Measurements from ENCODE around the gene NKX1-2.

NKX1-2 gene

DNA sequence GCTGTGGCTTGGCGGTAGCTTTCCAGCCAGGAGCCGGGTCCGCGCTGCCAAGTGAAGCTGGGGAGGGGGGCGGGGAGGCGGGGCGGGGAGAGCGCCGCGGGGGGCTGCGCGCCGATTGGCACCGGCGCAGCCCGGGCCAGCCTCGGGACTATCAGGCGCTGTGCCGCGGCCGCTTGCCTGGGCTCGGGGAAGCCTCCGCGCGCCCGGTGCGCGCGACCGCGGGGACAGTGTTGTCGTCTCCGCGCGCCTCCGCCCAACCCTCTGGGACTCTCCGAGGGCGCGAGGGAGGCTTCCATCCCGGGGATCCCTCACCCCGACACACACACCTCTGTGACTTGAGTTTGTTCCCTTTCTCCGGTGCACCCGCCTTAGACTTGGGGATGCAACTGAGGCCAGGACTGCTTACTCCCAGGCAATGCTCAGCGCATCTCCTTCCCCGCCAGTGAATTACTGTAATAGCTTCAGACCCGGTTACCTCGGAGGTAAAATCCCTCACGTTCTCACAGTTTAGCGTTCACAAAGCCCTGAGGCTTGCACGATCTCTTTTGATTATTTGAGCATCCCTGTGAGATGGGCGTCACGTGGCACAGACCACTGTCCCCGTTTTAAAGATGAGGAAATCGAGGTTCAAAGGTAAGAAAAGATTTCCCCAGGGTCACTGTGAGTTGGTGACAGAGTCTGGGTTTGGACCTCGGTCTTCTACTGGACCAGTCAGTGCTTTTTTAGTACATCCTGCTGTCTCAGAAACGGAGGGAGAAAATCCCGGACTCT, at the start of gene NKX1-2:
TSS of gene NKX1-2 (minus strand) at position 24 of the 771 bp plus-strand sequence. CDS start 92 bp downstream, outside the sequence.
- peak; percentile 91 for DNase-seq (ENCODE audit: low spot score)

GRCh38 chr10:124498056-124498455, 48.2 kb upstream of the NKX1-2 start:
- DNase-seq (ENCODE audit: low spot score): no peak

DNA sequence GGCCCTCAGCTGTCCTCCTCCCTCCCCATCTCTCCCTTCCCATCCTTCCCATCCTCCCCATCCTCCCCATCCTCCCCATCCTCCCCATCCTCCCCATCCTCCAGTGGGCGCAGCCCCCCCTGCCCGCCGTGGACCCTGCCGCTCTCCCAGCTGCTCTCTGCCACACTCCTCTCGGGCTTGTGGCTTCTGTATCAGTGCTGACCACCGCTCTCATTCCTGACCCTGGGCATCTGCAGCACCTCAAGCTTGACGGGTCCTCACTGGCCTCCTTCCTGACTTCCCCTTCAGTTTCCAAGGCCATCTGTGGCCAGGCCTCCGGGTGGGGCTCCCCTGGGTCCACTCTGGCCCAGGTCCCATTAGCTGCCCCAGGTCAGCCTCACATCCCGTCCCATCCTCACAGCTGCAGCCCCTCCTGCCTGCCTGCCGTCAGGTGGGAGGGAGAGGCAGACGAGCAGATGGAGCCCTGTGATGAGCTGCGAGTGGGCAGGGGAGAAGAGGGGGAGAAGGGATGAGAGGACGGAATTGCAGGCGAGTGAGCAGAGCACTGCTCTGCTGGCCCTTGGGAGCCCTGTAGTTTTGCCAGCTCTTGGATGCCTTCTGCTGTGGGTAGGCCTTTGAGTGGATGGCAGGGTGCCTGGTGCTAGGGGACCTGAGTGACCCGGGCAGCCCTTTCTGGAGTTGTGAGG, 47.5 kb upstream of the NKX1-2 start:
- DNase-seq (ENCODE audit: low spot score): no peak

DNA sequence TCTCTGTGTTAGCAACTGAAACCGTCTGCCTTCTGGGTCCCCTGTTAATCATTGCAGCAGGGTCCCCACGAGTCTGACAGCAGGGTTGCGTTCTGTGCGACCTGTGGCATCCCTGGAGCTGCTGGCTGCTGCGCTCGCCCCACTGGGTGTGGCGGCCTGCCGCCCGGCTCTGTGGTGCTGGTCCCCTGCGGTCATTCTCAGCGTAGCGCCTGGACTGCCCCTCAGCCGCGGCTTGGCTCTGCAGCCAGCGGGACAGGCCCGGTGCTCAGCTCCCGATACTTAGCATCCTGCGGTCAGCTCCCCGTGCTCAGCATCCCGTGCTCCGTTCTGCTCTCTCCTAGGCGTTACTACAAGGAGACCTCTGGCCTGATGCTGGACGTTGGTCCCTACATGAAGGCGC, 46.8 kb upstream of the NKX1-2 start:
- no peak for DNase-seq (ENCODE audit: low spot score)

GRCh38 chr10:124496150-124496549, 46.3 kb upstream of the NKX1-2 start:
- DNase-seq (ENCODE audit: low spot score): no peak

- no peak for DNase-seq (ENCODE audit: low spot score)
These were observed 45.9 kb upstream of the NKX1-2 start for GRCh38 chr10:124495725-124496124.

DNA sequence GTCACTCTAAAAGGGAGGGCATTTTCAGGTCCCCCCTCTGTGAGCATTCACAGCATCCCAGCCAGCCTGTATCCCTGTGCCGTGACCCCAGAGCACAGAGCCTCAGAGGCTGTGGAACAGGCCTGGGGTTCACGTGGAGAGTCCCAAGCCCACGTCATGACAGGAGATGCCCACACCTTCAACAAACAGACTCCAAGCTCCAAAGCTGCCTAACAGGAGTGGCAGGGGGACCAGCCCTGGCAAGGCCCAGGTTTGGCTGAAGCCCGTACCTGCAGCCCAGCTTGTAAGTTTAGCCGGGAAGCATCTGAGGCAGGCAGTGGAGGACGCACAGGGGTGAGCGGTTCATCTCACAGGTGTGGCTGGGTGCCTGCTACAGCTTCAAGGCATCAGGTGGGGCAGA, 45.3 kb upstream of the NKX1-2 start:
- DNase-seq (ENCODE audit: low spot score): no peak

DNA sequence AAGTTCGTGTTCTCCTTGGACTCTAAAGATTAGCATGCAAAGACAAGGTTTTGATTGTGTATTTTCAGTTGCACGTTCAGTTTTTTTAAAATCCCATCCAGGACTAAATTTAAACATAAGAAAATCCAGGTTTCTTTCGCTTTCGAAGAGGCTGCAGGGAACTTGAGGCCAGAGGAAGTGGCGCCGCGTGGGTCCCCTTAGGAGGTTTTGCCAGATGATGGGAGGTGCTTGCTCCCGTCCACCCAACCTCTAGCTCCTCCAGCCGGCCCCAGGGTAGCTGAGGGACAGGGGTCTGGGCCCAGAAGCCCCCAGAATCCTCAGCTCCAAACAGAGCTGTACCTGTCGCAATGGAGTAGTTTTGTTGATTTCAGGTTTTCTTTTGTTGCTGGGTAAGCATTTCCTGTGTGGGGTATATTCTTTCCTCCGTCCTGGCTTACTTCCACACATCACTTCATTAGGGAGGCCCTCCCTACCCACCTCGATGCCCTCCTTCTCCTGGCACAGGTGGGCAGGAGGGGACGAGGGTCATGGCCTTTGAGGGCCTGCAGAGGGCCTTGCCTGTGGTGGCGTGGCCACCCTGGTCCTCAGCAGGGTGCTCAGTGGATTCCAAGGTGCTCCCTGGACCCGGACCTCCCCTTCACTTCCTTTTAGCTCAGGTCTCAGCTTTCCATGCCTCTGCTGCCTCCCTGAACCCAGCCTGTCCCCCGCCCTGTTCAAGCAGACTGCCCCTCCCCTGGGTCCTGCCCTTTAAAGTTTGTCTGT, 44.4 kb upstream of the NKX1-2 start:
- DNase-seq (ENCODE audit: low spot score): no peak

DNA sequence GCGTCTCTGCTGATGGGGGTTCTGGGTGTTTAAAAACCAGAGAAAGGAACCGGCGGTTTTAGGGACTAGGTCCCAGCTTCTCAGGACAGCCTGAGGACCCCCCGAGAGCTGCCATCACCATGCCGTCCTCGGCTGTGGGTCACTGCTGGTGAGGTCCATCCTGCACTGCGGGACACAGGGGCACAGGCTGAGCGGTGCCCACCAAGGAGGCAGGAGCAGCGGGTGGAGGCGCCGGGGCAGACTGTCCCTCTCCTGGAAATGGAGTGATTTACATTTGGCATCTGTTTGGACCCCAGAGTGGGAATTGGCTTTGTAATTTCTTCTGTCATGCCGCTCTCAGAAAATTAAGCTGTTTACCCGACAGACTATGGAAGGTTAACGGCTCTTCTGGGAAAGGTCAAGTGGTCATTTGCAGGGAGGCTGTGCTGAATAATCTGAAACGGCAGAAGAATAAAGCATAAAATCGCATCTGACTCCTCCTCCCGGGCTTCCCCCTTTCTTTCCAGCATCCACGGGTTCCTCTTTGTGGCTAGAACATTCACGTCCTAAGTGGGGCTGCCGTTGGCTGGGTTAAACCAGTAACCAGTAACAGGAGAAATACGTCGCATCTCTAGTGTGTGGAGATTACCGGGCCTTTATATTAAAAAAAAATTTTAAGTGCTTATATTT, 43.5 kb upstream of the NKX1-2 start:
- no peak for DNase-seq (ENCODE audit: low spot score)

- DNase-seq (ENCODE audit: low spot score): no peak
These were observed 42.4 kb upstream of the NKX1-2 start for GRCh38 chr10:124492266-124492665.

DNA sequence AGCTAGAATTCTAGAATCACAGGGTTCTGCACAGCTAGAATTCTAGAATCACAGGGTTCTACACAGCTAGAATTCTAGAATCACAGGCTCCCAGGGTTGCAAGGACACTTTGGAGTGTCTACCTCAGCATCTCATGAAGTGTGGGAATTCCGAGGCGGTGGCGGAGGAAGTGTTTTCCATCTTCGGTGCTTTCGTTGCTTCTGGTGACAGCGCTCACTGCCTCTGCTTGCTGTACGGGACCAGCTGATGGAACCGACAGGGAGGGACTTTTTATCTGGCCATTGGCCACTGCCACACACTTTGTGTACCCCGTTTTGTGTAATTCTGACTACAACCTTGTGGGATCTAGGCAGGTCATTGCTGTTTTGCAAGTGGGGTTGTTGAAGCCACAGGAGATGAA, 41.3 kb upstream of the NKX1-2 start:
- no peak for DNase-seq (ENCODE audit: low spot score)

DNA sequence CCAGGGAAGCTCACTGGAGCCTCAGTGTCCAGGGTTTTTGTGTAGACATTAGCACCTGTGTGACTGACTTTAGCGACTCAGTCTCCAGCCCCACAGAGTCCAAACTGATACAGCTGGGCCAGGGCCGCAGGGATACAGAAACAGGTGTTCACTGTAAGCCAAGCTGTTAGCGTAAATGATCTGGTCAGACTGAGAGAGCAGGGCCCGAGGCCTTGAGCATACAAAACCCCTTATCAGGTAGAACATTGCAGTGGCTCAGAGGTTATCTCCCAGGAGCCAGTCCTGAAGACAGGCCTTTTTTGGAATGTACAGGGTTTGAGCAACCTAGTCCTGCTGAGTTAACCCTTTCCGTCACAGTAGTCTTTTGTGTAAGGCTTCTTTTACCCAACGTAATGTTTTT, 36.8 kb upstream of the NKX1-2 start:
- DNase-seq (ENCODE audit: low spot score): no peak

DNA sequence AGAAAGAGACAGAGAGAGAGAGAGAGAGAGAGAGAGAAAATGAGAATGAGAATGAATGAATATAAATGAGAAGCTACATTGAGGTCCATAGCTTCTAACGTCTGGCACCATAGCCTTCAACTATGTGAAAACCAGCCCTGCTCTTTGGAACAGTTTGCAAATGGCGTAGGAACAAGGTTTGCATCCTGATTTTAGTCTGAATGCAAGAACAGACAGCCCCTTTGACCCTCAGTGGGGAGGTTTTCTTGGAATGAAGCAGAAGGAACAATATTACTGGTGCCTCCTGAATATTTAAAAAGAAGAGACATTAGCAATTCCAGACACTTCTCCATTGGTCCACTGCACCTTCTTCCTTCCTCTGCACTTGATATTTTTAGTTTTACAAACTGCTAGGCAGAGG, 34.8 kb upstream of the NKX1-2 start:
- no peak for DNase-seq (ENCODE audit: low spot score)

DNA sequence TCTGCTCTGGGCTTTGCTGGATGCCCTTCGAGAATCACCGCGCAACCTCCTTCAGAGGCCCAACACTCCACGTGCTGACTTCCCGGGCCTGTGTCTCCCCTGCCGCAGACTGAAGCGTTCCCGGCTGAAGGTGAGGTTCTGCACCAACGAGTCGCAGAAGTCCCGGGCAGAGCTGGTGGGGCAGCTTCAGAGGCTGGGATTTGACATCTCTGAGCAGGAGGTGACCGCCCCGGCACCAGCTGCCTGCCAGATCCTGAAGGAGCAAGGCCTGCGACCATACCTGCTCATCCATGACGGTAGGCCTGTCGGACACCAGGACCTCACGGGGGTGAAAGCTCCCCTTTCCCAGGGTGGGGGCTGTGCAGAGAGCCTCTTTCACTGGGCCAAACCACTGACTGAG, 34.2 kb upstream of the NKX1-2 start:
- no peak for DNase-seq (ENCODE audit: low spot score)

DNA sequence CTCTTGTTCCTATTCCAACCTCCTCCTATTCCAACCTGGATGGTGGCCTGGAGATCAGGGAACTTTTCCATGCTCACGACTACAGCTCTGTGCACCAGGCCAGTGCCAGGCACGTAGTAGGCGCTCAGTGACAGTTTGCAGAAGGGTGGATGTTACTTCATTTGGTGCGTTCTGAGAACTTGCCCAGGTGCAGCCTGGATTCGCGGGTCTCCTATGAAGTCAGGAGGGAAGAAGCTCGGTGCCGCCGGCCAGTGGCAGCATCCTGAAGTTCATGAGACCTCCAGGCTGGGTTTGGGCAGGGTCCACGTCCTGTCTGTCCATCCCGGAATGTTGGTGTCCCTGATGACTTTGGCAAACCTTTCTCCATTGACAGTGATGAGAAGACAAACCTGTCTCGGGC, 33.0 kb upstream of the NKX1-2 start:
- no peak for DNase-seq (ENCODE audit: low spot score)

GRCh38 chr10:124482236-124482800, 32.5 kb upstream of the NKX1-2 start:
- no peak for DNase-seq (ENCODE audit: low spot score)

DNA sequence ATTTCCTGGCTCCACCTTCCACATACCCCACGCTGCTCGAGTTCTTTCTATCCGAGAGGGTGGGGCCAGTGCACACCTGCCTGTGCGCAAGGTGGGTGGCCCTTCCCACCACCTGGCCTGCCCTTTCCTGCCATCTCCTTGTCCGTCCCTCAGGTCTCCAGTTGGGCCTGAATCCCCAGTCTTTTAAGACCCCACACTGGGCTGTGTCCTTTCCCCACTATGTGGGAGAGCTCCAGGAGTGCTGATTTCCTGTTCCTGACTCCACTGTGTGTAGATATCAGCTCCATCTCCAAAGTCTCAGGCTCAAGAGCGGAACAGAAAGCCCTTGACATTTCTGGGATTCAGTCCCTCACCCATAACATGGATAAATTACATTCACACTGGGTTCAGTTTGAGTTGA, 31.9 kb upstream of the NKX1-2 start:
- DNase-seq (ENCODE audit: low spot score): no peak

GRCh38 chr10:124480860-124481259, 31.0 kb upstream of the NKX1-2 start:
- no peak for DNase-seq (ENCODE audit: low spot score)

DNA sequence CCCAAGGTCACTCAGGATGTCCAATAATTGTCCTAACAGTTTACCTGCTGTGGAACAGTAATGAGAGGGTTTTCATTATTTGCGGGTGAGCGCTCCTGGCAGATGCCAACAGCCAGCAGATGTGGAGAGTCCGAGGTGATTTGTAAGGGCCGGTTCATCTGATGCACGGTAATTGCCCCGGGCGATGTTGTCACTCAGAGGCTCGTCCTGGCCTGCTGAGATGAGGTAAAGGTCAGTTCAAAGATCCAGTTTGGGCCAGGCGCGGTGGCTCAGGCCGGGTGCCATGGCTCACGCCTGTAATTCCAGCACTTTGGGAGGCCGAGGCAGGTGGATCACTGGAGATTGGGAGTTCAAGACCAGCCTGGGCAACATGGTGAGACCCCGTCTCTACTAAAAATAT, 28.7 kb upstream of the NKX1-2 start:
- no peak for DNase-seq (ENCODE audit: low spot score)

DNA sequence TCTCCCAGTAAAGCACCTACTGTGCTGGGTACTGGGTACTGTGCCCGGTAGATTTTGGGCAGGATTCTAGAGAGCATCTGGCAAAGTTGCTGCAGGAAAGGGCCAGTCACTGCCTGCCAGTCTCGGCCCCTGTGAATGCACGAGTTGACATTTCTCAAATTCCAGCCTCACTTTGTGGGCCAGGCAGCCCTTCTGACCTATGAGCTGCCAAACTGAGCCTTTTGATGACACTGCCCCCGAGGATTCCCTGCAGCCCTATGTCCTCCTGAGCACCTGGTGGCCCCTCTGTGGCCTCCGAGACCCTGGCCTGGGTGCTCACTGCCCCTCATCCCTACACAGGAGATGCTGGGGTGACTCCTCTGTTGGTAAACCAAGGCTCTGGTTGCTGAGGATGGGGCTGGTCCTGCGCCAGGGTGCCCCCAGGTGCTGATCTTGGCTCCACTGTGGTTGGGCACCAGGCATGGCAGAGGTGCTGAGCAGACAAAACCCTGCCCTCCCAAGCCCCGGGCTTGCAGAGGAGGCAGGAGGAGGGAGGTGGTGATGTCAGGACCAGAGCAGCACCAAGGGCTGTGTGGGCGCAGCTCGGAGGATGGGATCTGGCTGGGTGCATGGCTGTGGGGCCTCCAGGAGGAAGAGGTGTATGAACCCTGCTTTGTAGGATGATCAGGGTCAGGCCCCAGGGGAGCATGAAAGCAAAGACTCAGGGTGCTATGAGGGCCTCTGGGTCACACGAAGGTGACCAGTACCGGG, 28.0 kb upstream of the NKX1-2 start:
- DNase-seq (ENCODE audit: low spot score): peak; percentile 54

GRCh38 chr10:124476043-124476725, 26.3 kb upstream of the NKX1-2 start:
- DNase-seq (ENCODE audit: low spot score): no peak
